ENCODE results near the gene CMTM7. TPM values are rescaled to one million over a fixed set of nuclear protein-coding genes. Genes with fewer than 3 reads are reported as not detected.

Gene CMTM7
- total and polyA plus RNA-seq, 12 donors: 5.4 to 19.2 (median 13.0) TPM

DNA sequence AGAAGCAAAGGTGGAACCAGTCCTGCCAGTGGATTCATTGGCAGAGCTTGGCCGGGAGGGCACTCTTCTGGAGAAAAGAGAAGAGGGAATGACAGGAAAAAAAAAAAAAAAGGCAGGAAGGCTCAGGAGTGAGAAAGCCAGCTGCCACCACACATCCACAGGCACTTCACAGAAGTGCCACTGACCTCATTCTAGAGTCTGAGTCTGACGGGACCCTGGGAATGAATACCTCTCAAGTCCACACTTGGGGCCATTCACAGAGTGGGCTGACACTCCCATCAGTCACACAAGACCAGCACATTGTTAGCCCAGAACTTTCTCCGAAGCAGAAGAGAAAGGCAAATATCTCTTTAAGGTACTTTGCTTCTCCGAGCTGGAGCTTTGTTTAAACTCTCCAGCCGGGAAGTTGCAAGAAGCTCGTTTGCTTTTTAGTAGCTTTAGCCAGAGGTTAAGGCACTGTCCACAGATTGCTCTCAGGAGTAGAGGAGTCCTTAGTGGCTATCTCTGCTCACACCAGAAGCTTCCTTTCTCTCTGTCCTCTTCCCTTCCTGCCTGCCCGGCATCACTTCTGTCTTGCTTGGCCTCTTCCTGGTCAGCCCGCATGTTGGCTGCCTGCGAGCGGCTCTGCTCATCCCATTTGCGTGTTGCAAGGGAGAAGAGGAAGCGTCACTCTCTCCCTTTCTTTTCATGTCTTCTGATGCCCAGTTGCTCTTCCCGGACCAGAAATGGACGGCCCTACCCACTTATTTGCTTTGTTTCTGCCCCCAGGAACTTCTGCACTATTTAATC lies 57.2 kb downstream of the CMTM7 start:
- peak in 2 of 7 donors; percentile 27 to 38 for DNase-seq
- Histone ChIP-seq H3K27me3 (no peaks in the 10 kb centered on the region), H3K36me3 (replicated peaks in 1 of 2) (no peaks in the 10 kb centered on the region), H3K9me3 (replicated peaks in 1 of 3) (no peaks in the 10 kb centered on the region), H3K27ac (no peak overlapping the region), H3K4me3 (no peak overlapping the region), H3K4me1 (replicated peaks in 1 of 2) (no peaks in the 10 kb centered on the region)
- intact Hi-C loops (cut with DNase I): no loop called here
- 75 to 83% (median 79%) methylated on average over 14 of the region's 14 CpGs for WGBS, 4 donors
- TF ChIP-seq CTCF (IDR thresholded peaks at IDR 0.05) (no peak), POLR2A (IDR thresholded peaks at IDR 0.05) (no peak)

DNA sequence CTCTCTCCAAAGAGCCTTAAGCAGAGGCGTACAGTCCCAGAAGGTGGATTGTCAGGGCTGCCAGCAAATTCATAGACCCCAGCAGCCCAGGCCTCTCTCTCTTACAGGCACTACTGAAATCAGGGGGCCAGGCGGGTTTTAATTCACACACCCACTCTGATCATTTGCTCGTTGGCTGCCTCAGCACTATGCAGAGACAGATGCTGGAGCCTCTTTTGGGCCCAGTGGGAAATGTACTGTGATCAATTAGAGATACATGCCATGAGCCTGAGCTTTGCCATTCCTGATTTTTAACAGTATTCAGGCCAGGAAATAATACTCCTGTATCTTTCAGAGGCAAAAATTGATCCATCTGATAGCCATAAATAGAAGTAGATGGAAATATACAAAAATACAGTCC lies 58.0 kb downstream of the CMTM7 start:
- Histone ChIP-seq H3K36me3 (replicated peaks in 1 of 2) (no peaks in the 10 kb centered on the region), H3K4me3 (no peak overlapping the region), H3K27me3 (no peaks in the 10 kb centered on the region), H3K27ac (no peak overlapping the region), H3K9me3 (replicated peaks in 1 of 3) (no peaks in the 10 kb centered on the region), H3K4me1 (replicated peaks in 1 of 2) (no peaks in the 10 kb centered on the region)
- TF ChIP-seq CTCF (IDR thresholded peaks at IDR 0.05) (no peak), POLR2A (IDR thresholded peaks at IDR 0.05) (no peak)
- DNase-seq: no peak
- WGBS, 4 donors: 90 to 95% (median 92%) methylated on average over 2 to 3 of the region's 3 CpGs
- intact Hi-C loops (cut with DNase I): no loop called here

- 92 to 96% (median 93%) methylated on average over 2 of the region's 2 CpGs for WGBS, 4 donors
- intact Hi-C loops (cut with DNase I): no loop called here
- Histone ChIP-seq H3K36me3 (replicated peaks in 1 of 2) (no peaks in the 10 kb centered on the region), H3K9me3 (replicated peaks in 1 of 3) (no peaks in the 10 kb centered on the region), H3K4me3 (no peak overlapping the region), H3K4me1 (replicated peaks in 1 of 2) (no peaks in the 10 kb centered on the region), H3K27ac (no peak overlapping the region), H3K27me3 (no peaks in the 10 kb centered on the region)
- DNase-seq: peak in 1 of 7 donors; percentile 1
- TF ChIP-seq POLR2A (IDR thresholded peaks at IDR 0.05) (no peak), CTCF (IDR thresholded peaks at IDR 0.05) (no peak)
These were observed 58.8 kb downstream of the CMTM7 start for GRCh38 chr3:32450426-32450825.

DNA sequence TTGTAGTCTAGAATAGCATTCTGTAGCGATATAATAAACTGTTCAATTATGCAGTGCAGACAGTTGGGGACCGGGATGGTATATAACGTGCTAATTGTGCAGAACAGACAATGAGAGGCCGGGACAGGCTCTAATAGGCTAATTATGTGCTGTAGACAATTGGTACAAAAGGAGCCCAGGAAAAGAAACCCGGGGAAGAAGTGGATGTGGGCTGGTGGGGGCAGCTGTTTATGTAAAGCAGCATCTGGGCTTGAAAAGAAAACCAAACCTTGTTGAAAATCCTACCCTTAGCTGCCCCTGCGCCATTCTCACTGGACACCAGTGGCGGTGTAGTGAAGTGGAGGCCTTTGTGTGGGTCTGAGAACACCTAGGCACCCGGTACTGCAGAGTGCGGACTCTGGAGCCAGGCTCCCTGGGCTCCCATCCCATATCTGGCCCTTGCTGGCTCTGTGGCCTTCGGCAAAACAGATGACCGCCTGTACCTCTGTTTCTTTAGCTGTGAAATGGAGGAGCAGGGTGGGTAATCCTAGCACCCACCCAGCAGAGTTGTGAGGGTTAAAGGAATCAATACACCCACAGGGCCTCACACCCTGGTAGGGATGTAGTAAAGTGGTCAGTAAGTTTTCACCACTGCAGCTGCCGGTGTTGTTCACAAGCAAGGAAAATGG lies 59.5 kb downstream of the CMTM7 start:
- TF ChIP-seq POLR2A (IDR thresholded peaks at IDR 0.05) (no peak), CTCF (IDR thresholded peaks at IDR 0.05) (no peak)
- H3K4me1 ChIP-seq (replicated peaks in 1 of 2): no peaks in the 10 kb centered on the region
- H3K36me3 ChIP-seq (replicated peaks in 1 of 2): no peaks in the 10 kb centered on the region
- H3K9me3 ChIP-seq (replicated peaks in 1 of 3): no peaks in the 10 kb centered on the region
- peak in 1 of 7 donors; percentile 15 for DNase-seq
- intact Hi-C loops (cut with DNase I): no loop called here
- no peaks in the 10 kb centered on the region for H3K27me3 ChIP-seq
- no peak overlapping the region for H3K27ac ChIP-seq
- H3K4me3 ChIP-seq: no peak overlapping the region
- WGBS, 4 donors: 93 to 95% (median 95%) methylated on average over 11 to 12 of the region's 12 CpGs

Measured in adrenal gland (tissue), 12 donors.